Upper lobe of left lung (tissue), 6 donors: ENCODE measurements around the gene ZCCHC3. TPM values are rescaled to one million over a fixed set of nuclear protein-coding genes. Genes with fewer than 3 reads are reported as not detected.

ENCODE experiments used
- ATAC-seq, 2 donors: fragments of 200-7000 bp; cut with Tn5 transposase; one replicate each; pipeline ENCODE4 v1.9.1; 2022; ENCODE audit warnings: mild to moderate bottlenecking in 2 of 2, moderate library complexity in 2 of 2; ENCODE audit not compliant: low FRiP score in 2 of 2
- DNase-seq, 2 donors: peaks; one replicate each; pipeline ENCODE4 v3.0.0-alpha.2; 2019 to 2020
- H3K27ac ChIP-seq, 4 donors: fragments of 200-600 bp; sonication (generic); one replicate each; pipeline ENCODE4 v1.5.1; 2016 to 2019
- H3K27me3 ChIP-seq, 4 donors: fragments of 200-600 bp; sonication (generic); one replicate each; pipeline ENCODE4 v1.5.1; 2017 to 2019
- H3K36me3 ChIP-seq, 4 donors: fragments of 200-600 bp; sonication (generic); one replicate each; pipeline ENCODE4 v1.5.1; 2016 to 2019
- H3K4me1 ChIP-seq, 4 donors: fragments of 200-600 bp; sonication (generic); one replicate each; pipeline ENCODE4 v1.5.1; 2018 to 2019
- H3K4me3 ChIP-seq, 4 donors: fragments of 200-600 bp; sonication (generic); one replicate each; pipeline ENCODE4 v1.5.1; 2017 to 2019; ENCODE audit warnings: mild to moderate bottlenecking in 2 of 4, moderate library complexity in 1 of 4
- H3K9me3 ChIP-seq, 4 donors: fragments of 200-600 bp; sonication (generic); one replicate each; pipeline ENCODE4 v1.5.1; 2018 to 2019
- CTCF ChIP-seq, 6 experiments: fragments of 450-650 bp in 4 of 6; fragments of 200-600 bp in 2 of 6; sonication (generic) in 2 of 6; IDR thresholded peaks; one replicate each; pipeline ENCODE4 v1.5.1; 2016 to 2019; ENCODE audit warnings: antibody characterized with exemption in 6 of 6
- EP300 ChIP-seq, 4 donors: sonication (generic); formaldehyde crosslinking; IDR thresholded peaks; one replicate each; pipeline ENCODE4 v1.5.1; 2017; ENCODE audit warnings: antibody characterized with exemption in 4 of 4, control low read depth in 2 of 4
- POLR2A ChIP-seq, 4 donors: fragments of 450-650 bp; IDR thresholded peaks; one replicate each; pipeline ENCODE4 v1.5.1; 2016 to 2017; ENCODE audit warnings: antibody characterized with exemption in 4 of 4, mild to moderate bottlenecking in 2 of 4
- POLR2AphosphoS5 ChIP-seq, 2 donors: sonication (generic); formaldehyde crosslinking; IDR thresholded peaks; one replicate each; pipeline ENCODE4 v1.5.1; 2017; ENCODE audit warnings: antibody characterized with exemption in 2 of 2
- WGBS, 2 donors: methylation state at CpG; one replicate each; pipeline ENCODE4 v1.1.5; 2017 to 2018; 5-methylcytosine and 5-hydroxymethylcytosine counted together
- total RNA-seq, 6 donors: library from RNA; depleted of rRNA in 4 of 6; stranded (reverse); fragments of >200 nt in 4 of 6; gene quantifications; one replicate each; pipeline versions ENCODE4 v1.1.0 to v1.2.1, GENCODE V29; 2016 to 2021
- donor health status: DM: no; HTN: no; CAD: no; lungs with moderate emphysema.
- donor health status: DM: no; HTN: yes; CAD: no; lungs with severe emphysema.

Gene ZCCHC3
- total RNA-seq, 6 donors from 2014 or later: 14.2 to 18.5 (median 17.3) TPM

DNA sequence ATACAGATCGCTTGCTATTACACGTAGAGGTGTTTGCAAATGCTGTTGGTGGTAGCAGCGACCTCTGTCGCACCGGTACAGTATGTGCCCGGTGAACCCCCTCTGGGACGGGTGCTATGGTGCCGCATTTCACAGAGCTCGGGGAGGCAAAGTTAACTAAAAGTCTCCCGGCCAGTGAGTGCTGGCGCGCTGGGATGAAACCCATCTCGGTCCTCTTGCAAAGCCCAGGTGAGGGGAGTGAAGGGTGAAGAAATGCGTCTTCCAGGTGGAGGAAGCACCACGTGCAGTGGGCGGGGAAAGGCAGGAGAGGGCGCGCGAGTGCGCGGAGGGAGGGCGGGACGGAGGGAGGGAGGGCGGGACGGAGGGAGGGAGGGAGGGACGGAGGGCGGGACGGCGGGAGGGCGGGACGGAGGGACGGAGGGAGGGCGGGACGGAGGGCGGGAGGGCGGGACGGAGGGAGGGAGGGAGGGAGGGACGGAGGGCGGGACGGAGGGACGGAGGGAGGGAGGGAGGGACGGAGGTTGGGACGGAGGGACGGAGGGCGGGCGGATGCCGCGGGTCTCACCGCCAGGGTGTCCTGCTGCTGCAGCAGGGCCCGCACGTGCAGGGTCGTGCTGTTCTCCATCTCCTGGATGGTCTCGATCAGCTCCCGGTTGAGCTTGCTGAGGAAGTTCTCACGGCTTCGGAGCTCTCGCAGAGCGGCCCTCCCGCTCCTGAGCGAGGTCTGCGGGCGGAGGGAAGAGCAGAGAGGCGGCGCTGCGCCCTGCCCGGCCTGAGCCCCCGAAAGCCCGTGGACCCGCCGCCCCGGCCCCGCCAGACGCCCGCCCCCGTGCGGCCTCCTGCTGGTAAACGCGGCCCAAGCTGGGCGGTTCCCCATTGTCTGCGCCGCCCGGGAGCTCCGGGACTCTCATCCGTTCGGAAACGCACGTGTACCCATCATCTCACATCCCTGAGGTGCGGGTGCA, 18.5 kb upstream of the ZCCHC3 start:
- TF ChIP-seq CTCF (IDR thresholded peaks at IDR 0.05): no peak
- no peak for TF ChIP-seq POLR2AphosphoS5 (IDR thresholded peaks at IDR 0.05)
- TF ChIP-seq EP300 (IDR thresholded peaks at IDR 0.05): no peak
- no peak for TF ChIP-seq POLR2A (IDR thresholded peaks at IDR 0.05)
- Histone ChIP-seq H3K9me3 (no peaks in the 10 kb centered on the region), H3K27me3 (no peaks in the 10 kb centered on the region), H3K27ac (no peak overlapping the region), H3K4me1 (no peaks in the 10 kb centered on the region), H3K36me3 (peaks cover 6 to 59% (median 26%) of the 10 kb centered on the region in 4 donors), H3K4me3 (no peak overlapping the region)
- 92 to 95% methylated on average over 42 to 60 of the region's 88 CpGs for WGBS, 2 donors
- peak in 1 of 2 donors; percentile 87 for ATAC-seq
- DNase-seq: peak in 1 of 2 donors; percentile 87

- peaks cover 0 to 24% (median 13%) of the 10 kb centered on the region in 4 donors for H3K36me3 ChIP-seq
- TF ChIP-seq CTCF (IDR thresholded peaks at IDR 0.05) (no peak), POLR2A (IDR thresholded peaks at IDR 0.05) (no peak), POLR2AphosphoS5 (IDR thresholded peaks at IDR 0.05) (no peak), EP300 (IDR thresholded peaks at IDR 0.05) (no peak)
- no peaks in the 10 kb centered on the region for H3K9me3 ChIP-seq
- H3K27ac ChIP-seq: no peak overlapping the region
- ATAC-seq (no peak), DNase-seq (no peak)
- no peak overlapping the region for H3K4me3 ChIP-seq
- H3K4me1 ChIP-seq: no peaks in the 10 kb centered on the region
- 87% methylated on average over 3 of the region's 3 CpGs for WGBS, 2 donors
- H3K27me3 ChIP-seq: no peaks in the 10 kb centered on the region
Measured at GRCh38 chr20:284172-284571, 13.2 kb upstream of the ZCCHC3 start.

DNA sequence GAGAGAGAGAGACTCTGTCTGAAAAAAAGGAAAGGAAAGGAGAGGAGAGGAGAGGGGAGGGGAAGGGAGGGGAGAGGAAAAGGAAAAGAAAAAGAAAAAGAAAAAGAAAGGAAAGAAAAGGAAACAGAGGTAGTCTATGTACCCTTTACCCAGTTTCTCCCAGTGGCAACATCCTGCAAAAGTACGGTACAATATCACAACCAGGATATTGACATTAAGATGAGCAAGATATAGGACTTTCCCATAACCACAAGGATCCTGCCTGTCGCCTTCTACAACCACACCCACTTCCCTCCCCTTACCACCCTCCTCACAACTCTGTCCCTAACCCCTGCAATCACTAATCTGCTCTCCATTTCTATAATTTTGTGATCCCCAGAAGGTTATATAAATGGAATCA, 10.9 kb upstream of the ZCCHC3 start:
- Histone ChIP-seq H3K36me3 (peaks cover 0 to 17% (median 6%) of the 10 kb centered on the region in 4 donors), H3K4me3 (no peak overlapping the region), H3K27ac (peak overlapping the region in 1 of 4 donors; percentile 30), H3K27me3 (no peaks in the 10 kb centered on the region), H3K4me1 (peaks cover 13 to 19% (median 16%) of the 10 kb centered on the region in 4 donors), H3K9me3 (no peaks in the 10 kb centered on the region)
- 31 to 42% methylated on average over 2 of the region's 2 CpGs for WGBS, 2 donors
- TF ChIP-seq EP300 (IDR thresholded peaks at IDR 0.05): no peak
- TF ChIP-seq POLR2AphosphoS5 (IDR thresholded peaks at IDR 0.05): no peak
- no peak for TF ChIP-seq CTCF (IDR thresholded peaks at IDR 0.05)
- TF ChIP-seq POLR2A (IDR thresholded peaks at IDR 0.05): no peak
- DNase-seq (peak in 1 of 2 donors; percentile 8), ATAC-seq (no peak)

DNA sequence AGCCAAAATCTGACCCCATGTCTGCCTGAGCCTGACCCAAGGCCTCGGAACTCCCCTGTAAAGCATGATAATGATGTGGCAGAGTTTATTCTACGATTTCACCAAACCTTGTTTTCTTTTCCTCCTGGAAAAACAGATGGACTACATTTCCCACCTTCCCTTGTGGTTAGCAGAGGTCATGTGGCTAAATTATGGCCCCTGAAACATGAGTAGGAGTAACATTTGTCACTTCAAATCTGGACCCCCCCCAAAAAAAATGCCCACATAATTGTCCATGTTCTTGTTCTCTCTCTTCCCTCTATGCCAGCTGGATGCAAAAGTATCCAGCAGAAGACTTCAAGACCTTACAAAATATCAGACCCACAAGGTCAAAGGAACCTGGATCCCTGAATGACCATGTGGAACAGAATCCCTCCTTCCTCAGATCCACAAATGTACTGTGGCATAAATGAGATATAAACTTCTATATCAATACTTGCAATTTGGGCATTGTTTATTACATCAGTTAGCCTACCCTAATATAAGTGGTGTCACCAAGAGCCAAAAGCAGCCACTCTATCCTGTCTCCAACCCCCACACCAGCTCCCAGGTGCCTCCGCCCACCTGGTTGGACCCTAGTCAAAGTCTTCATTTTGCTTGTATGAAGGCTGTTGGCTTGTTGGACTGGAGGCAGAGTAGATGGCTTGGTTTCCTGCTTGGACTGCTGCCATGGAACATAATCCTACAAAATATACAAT, 8.2 kb upstream of the ZCCHC3 start:
- Histone ChIP-seq H3K27me3 (no peaks in the 10 kb centered on the region), H3K9me3 (no peaks in the 10 kb centered on the region), H3K27ac (no peak overlapping the region), H3K4me3 (peak overlapping the region in 3 of 4 donors; percentile 52 to 80 (median 63)), H3K4me1 (peaks cover 15 to 23% (median 19%) of the 10 kb centered on the region in 4 donors), H3K36me3 (no peaks in the 10 kb centered on the region)
- DNase-seq: no peak
- 94 to 98% methylated on average over 3 of the region's 3 CpGs for WGBS, 2 donors
- no peak for ATAC-seq
- TF ChIP-seq POLR2AphosphoS5 (IDR thresholded peaks at IDR 0.05) (no peak), POLR2A (IDR thresholded peaks at IDR 0.05) (no peak), EP300 (IDR thresholded peaks at IDR 0.05) (no peak), CTCF (IDR thresholded peaks at IDR 0.05) (no peak)
